ENCODE measurements around the gene NAT9. TPM values are rescaled to one million over a fixed set of nuclear protein-coding genes. Genes with fewer than 3 reads are reported as not detected.

NAT9 gene
- total and polyA plus RNA-seq, 2 donors (not counting 3 experiments of a cell fraction or from before 2014, with no cell fraction given), result 39.3 to 44.8 TPM

DNA sequence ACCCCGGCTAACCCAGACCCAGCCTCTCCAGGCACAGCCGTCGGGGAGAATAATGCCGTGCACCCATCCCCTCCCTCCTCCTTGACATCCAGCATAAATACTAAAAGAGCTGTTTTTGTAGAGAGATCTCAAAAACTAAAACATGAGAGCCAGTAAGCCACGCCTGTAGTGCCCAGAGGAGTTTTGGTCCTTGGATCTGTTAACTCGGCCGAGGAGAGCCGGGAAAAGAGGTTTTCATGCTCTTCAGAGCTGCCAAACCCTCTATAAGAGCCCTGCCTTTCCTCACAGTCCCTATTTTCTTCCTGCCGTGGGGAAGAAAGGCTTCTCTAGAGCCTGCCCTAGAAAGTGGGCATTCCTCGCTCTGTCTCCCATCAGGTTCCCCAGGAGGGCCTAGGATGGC is 30.2 kb upstream of the NAT9 start:
- FAIRE-seq (no peak), DNase-seq (ENCODE audit: low read depth, low spot score) (no peak)
- TF ChIP-seq, protein P1, sequence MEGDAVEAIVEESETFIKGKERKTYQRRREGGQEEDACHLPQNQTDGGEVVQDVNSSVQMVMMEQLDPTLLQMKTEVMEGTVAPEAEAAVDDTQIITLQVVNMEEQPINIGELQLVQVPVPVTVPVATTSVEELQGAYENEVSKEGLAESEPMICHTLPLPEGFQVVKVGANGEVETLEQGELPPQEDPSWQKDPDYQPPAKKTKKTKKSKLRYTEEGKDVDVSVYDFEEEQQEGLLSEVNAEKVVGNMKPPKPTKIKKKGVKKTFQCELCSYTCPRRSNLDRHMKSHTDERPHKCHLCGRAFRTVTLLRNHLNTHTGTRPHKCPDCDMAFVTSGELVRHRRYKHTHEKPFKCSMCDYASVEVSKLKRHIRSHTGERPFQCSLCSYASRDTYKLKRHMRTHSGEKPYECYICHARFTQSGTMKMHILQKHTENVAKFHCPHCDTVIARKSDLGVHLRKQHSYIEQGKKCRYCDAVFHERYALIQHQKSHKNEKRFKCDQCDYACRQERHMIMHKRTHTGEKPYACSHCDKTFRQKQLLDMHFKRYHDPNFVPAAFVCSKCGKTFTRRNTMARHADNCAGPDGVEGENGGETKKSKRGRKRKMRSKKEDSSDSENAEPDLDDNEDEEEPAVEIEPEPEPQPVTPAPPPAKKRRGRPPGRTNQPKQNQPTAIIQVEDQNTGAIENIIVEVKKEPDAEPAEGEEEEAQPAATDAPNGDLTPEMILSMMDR (IDR thresholded peaks at IDR 0.05; ENCODE audit: extremely low read depth in 1 of 2, insufficient read depth in 1 of 2, low read depth in 1 of 2, low read length in 2 of 2), result no peak
- TF ChIP-seq, protein P2, sequence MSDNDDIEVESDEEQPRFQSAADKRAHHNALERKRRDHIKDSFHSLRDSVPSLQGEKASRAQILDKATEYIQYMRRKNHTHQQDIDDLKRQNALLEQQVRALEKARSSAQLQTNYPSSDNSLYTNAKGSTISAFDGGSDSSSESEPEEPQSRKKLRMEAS (IDR thresholded peaks at IDR 0.05; ENCODE audit: insufficient read depth, insufficient read length), result no peak
- TF ChIP-seq MYC (IDR thresholded peaks at IDR 0.05; ENCODE audit: low read depth, low read length), result no peak
- no peak for TF ChIP-seq JUN (IDR thresholded peaks at IDR 0.05; ENCODE audit: borderline replicate concordance, insufficient read depth, insufficient read length, low read depth)
- no peak for TF ChIP-seq EZH2 (IDR thresholded peaks at IDR 0.05; ENCODE audit: borderline replicate concordance, low read depth, low read length, severe bottlenecking)
- no peak for TF ChIP-seq FOS (IDR thresholded peaks at IDR 0.05; ENCODE audit: borderline replicate concordance, insufficient read depth, low read length)
- no peak for TF ChIP-seq GATA2 (IDR thresholded peaks at IDR 0.05; ENCODE audit: insufficient read depth, insufficient read length, low read depth, low read length)
- TF ChIP-seq POLR2AphosphoS5 (IDR thresholded peaks at IDR 0.05; ENCODE audit: insufficient read depth, low read depth, low read length), result no peak
- no peak for TF ChIP-seq POLR2A (IDR thresholded peaks at IDR 0.05; ENCODE audit: low read depth, low read length)
- no peaks in the 10 kb centered on the region for H3K27me3 ChIP-seq (ENCODE audit: control insufficient read depth in 2 of 2, insufficient read depth in 2 of 2, low read length in 2 of 2)
- dilution Hi-C loops (cut with MboI; ENCODE audit: extremely low pct_ligation_motif_present, low sequenced_read_pairs) (no loop called here), intact Hi-C loops (cut with micrococcal nuclease) (no loop called here)
- ChIA-PET CTCF (interaction anchor here (2.0 to 3.3 kb wide), 2 partner anchors 15 to 36 kb away, joined by 7 to 14 read pairs; no protein-coding TSS in a partner anchor), POLR2A (no interaction called here)
- H3K4me2 ChIP-seq (ENCODE audit: insufficient read depth, low read length), result no peak overlapping the region
- no peaks in the 10 kb centered on the region for H3K79me2 ChIP-seq (ENCODE audit: control insufficient read depth, insufficient read depth, low read length)
- no peaks in the 10 kb centered on the region for H3K9me1 ChIP-seq (replicated peaks; ENCODE audit: control insufficient read depth, extremely low read depth, insufficient read depth, low read length)
- no TSS peak for BruUV-seq (replicated peaks)
- H3K27ac ChIP-seq (ENCODE audit: insufficient read depth, low read depth, low read length), result no peak overlapping the region
- no peak overlapping the region for H2AFZ ChIP-seq (ENCODE audit: low read depth, low read length)
- H3K9me3 ChIP-seq (replicated peaks; ENCODE audit: control insufficient read depth, insufficient read depth, low read length), result no peaks in the 10 kb centered on the region
- no peak overlapping the region for H3K4me3 ChIP-seq (replicated peaks in 1 of 3; ENCODE audit: insufficient read depth in 1 of 3, low read depth in 1 of 3, low read length in 3 of 3)
- no peak overlapping the region for H3K9ac ChIP-seq (replicated peaks; ENCODE audit: extremely low read depth, insufficient read depth, low read length)
- H4K20me1 ChIP-seq (replicated peaks; ENCODE audit: control insufficient read depth, extremely low read depth, insufficient read depth, low read length), result no peaks in the 10 kb centered on the region
- no peaks in the 10 kb centered on the region for H3K36me3 ChIP-seq (ENCODE audit: control insufficient read depth in 2 of 2, extremely low read depth in 1 of 2, insufficient read depth in 2 of 2, low read length in 2 of 2)
- no peaks in the 10 kb centered on the region for H3K4me1 ChIP-seq (ENCODE audit: control insufficient read depth, extremely low read depth, insufficient read depth, low read length)

Measured in endothelial cell of umbilical vein (primary cell).